MM.1S (cell line): ENCODE data around the gene JMJD7.

Experiments
- DNase-seq: peaks from one replicate; pipeline ENCODE4 v3.0.0-alpha.2; 2015
- H2AFZ ChIP-seq: fragments of 300-600 bp; sonication (generic); 2 replicates; pipeline ENCODE4 v1.6.0; 2016; ENCODE audit warnings: antibody characterized with exemption, low read length
- H3F3A ChIP-seq: fragments of 300-600 bp; sonication (generic); 2 replicates; pipeline ENCODE4 v1.6.1; 2016; ENCODE audit warnings: mild to moderate bottlenecking, antibody characterized with exemption, low read length, moderate library complexity, mixed read lengths; ENCODE audit not compliant: insufficient read depth
- H3K27ac ChIP-seq: fragments of 300-600 bp; sonication (generic); 2 replicates; pipeline ENCODE4 v1.5.1; 2016; ENCODE audit warnings: mild to moderate bottlenecking, low read length
- H3K27me3 ChIP-seq: fragments of 300-600 bp; sonication (generic); replicated peaks from 2 replicates; pipeline ENCODE4 v1.6.0; 2016; ENCODE audit warnings: low read length; ENCODE audit not compliant: insufficient read depth
- H3K36me3 ChIP-seq: fragments of 300-600 bp; sonication (generic); replicated peaks from 2 replicates; pipeline ENCODE4 v1.6.1; 2016; ENCODE audit warnings: mild to moderate bottlenecking, low read length, mixed read lengths; ENCODE audit not compliant: insufficient read depth
- H3K4me1 ChIP-seq: fragments of 300-600 bp; sonication (generic); 2 replicates; pipeline ENCODE4 v1.6.1; 2016; ENCODE audit warnings: low read length, mixed read lengths
- H3K4me2 ChIP-seq: fragments of 300-600 bp; sonication (generic); 2 replicates; pipeline ENCODE4 v1.6.0; 2016; ENCODE audit warnings: low read depth, low read length
- H3K4me3 ChIP-seq: fragments of 300-600 bp; sonication (generic); 2 replicates; pipeline ENCODE4 v1.5.1; 2016; ENCODE audit warnings: low read length, mixed read lengths
- H3K79me2 ChIP-seq: fragments of 300-600 bp; sonication (generic); 2 replicates; pipeline ENCODE4 v1.6.1; 2016; ENCODE audit warnings: mixed run types, low read length, mixed read lengths
- H3K9ac ChIP-seq: fragments of 300-600 bp; sonication (generic); 2 replicates; pipeline ENCODE4 v1.6.1; 2016; ENCODE audit warnings: low read length, mixed read lengths
- H3K9me2 ChIP-seq: fragments of 300-600 bp; sonication (generic); replicated peaks from 2 replicates; pipeline ENCODE4 v1.6.1; 2016; ENCODE audit warnings: mild to moderate bottlenecking, low read length, mixed read lengths; ENCODE audit not compliant: insufficient read depth
- H3K9me3 ChIP-seq: fragments of 300-600 bp; sonication (generic); replicated peaks from 2 replicates; pipeline ENCODE4 v1.6.1; 2016; ENCODE audit warnings: mild to moderate bottlenecking, low read length, mixed read lengths; ENCODE audit not compliant: insufficient read depth
- H4K20me1 ChIP-seq: fragments of 300-600 bp; sonication (generic); 2 replicates; pipeline ENCODE4 v1.6.1; 2016; ENCODE audit warnings: mild to moderate bottlenecking, low read length, moderate library complexity, mixed read lengths; ENCODE audit not compliant: insufficient read depth
- EZH2 ChIP-seq: fragments of 300-600 bp; sonication (generic); optimal IDR thresholded peaks from 2 replicates; pipeline ENCODE3; 2017; ENCODE audit warnings: low read depth, mild to moderate bottlenecking, antibody characterized with exemption, low read length, mixed read lengths
- EZH2phosphoT487 ChIP-seq: fragments of 300-600 bp; sonication (generic); IDR thresholded peaks from 2 replicates; pipeline ENCODE4 v1.6.1; 2018; ENCODE audit warnings: antibody characterized with exemption, low read length
- TF ChIP-seq, protein P1 (sequence below): fragments of 300-600 bp; sonication (generic); IDR thresholded peaks from 2 replicates; pipeline ENCODE4 v1.5.1; 2016; ENCODE audit warnings: antibody characterized with exemption, low read length, mixed read lengths

JMJD7 gene

GRCh38 chr15:41884458-41884857, 56.6 kb downstream of the JMJD7 start:
- H3K79me2 ChIP-seq = no peaks in the 10 kb centered on the region
- H3K27ac ChIP-seq = no peak overlapping the region
- no peaks in the 10 kb centered on the region for H3K9me3 ChIP-seq
- no peak overlapping the region for H3K4me3 ChIP-seq
- no peak overlapping the region for H3K4me2 ChIP-seq
- 0 out of 2 replicates have a peak, but pooled peaks cover 2% of the 10 kb centered on the region for H3K4me1 ChIP-seq
- H3F3A ChIP-seq = no peaks in the 10 kb centered on the region
- H3K27me3 ChIP-seq = no peaks in the 10 kb centered on the region; the same call in 1 of the 2 replicates
- no peak overlapping the region for H3K9ac ChIP-seq
- no peaks in the 10 kb centered on the region for H3K9me2 ChIP-seq
- H2AFZ ChIP-seq = no peak overlapping the region
- TF ChIP-seq EZH2phosphoT487 (no peak), EZH2 (no peak)
- TF ChIP-seq, protein P1, sequence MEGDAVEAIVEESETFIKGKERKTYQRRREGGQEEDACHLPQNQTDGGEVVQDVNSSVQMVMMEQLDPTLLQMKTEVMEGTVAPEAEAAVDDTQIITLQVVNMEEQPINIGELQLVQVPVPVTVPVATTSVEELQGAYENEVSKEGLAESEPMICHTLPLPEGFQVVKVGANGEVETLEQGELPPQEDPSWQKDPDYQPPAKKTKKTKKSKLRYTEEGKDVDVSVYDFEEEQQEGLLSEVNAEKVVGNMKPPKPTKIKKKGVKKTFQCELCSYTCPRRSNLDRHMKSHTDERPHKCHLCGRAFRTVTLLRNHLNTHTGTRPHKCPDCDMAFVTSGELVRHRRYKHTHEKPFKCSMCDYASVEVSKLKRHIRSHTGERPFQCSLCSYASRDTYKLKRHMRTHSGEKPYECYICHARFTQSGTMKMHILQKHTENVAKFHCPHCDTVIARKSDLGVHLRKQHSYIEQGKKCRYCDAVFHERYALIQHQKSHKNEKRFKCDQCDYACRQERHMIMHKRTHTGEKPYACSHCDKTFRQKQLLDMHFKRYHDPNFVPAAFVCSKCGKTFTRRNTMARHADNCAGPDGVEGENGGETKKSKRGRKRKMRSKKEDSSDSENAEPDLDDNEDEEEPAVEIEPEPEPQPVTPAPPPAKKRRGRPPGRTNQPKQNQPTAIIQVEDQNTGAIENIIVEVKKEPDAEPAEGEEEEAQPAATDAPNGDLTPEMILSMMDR = no peak
- no peaks in the 10 kb centered on the region for H4K20me1 ChIP-seq
- no peaks in the 10 kb centered on the region for H3K36me3 ChIP-seq
- DNase-seq = no peak

- no peak for DNase-seq
- Histone ChIP-seq H3K4me1 (0 out of 2 replicates have a peak, but pooled peaks cover 2% of the 10 kb centered on the region), H3K9me2 (no peaks in the 10 kb centered on the region), H3K79me2 (no peaks in the 10 kb centered on the region), H3K36me3 (no peaks in the 10 kb centered on the region), H3K4me2 (no peak overlapping the region), H3K9ac (no peak overlapping the region), H3K27ac (no peak overlapping the region), H2AFZ (no peak overlapping the region), H3K9me3 (no peaks in the 10 kb centered on the region), H3K27me3 (no peaks in the 10 kb centered on the region; the same call in 1 of the 2 replicates), H3F3A (no peaks in the 10 kb centered on the region), H3K4me3 (no peak overlapping the region), H4K20me1 (no peaks in the 10 kb centered on the region)
- TF ChIP-seq EZH2 (no peak), EZH2phosphoT487 (no peak)
- TF ChIP-seq, protein P1 = no peak
Measured at GRCh38 chr15:41885321-41885720, 57.4 kb downstream of the JMJD7 start.

DNA sequence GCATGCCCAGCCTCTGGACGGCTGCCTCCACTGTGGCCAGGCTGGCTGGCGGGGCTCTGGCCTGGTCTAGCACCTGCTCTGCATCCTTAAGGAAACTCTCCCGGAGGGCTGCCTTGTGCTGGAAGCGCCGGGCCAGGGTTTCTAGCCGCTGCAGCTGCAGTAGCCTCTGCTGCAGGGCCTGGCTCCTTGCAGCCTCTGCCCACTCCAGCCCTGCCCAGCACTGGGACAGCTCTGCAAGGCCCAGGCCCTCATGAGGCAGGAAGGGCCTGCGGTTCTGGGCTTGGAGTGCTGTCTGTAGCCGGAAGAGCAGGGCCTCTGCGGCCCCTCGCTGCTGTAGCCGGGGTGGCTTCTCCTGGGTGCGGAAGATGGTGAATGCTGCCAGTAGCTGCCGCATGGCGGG, 57.9 kb downstream of the JMJD7 start:
- H3K27ac ChIP-seq = no peak overlapping the region
- H3K4me1 ChIP-seq = 0 out of 2 replicates have a peak, but pooled peaks cover 2% of the 10 kb centered on the region
- H4K20me1 ChIP-seq = no peaks in the 10 kb centered on the region
- no peaks in the 10 kb centered on the region for H3F3A ChIP-seq
- H3K27me3 ChIP-seq = no peaks in the 10 kb centered on the region; the same call in 1 of the 2 replicates
- no peak overlapping the region for H3K4me2 ChIP-seq
- no peaks in the 10 kb centered on the region for H3K36me3 ChIP-seq
- H3K9me3 ChIP-seq = no peaks in the 10 kb centered on the region
- no peak for DNase-seq
- no peaks in the 10 kb centered on the region for H3K79me2 ChIP-seq
- no peak for TF ChIP-seq EZH2phosphoT487
- TF ChIP-seq, protein P1 = no peak
- TF ChIP-seq EZH2 = no peak
- H2AFZ ChIP-seq = no peak overlapping the region
- H3K9me2 ChIP-seq = no peaks in the 10 kb centered on the region
- H3K4me3 ChIP-seq = no peak overlapping the region
- H3K9ac ChIP-seq = no peak overlapping the region
